Ascending aorta (tissue), 2 donors: Measurements from ENCODE around the gene HSD17B4. TPM values are rescaled to one million over a fixed set of nuclear protein-coding genes. Genes with fewer than 3 reads are reported as not detected.
A peak's percentile ranks its signal among the peaks of the same experiment; 100 is the strongest.

Experiments used
- DNase-seq, 2 donors: peaks; one replicate each; pipeline ENCODE4 v3.0.0-alpha.2; 2019; ENCODE audit warnings: low spot score in 2 of 2
- H3K27ac ChIP-seq, 2 donors: fragments of 200-600 bp; sonication (generic); one replicate each; pipeline ENCODE4 v1.5.1; 2016 to 2017; ENCODE audit warnings: mild to moderate bottlenecking in 1 of 2
- H3K27me3 ChIP-seq: fragments of 200-600 bp; sonication (generic); one replicate; pipeline ENCODE4 v1.5.1; 2017
- H3K36me3 ChIP-seq, 2 donors: fragments of 200-600 bp; sonication (generic); one replicate each; pipeline ENCODE4 v1.5.1; 2016
- H3K4me1 ChIP-seq, 2 donors: fragments of 200-600 bp; sonication (generic); one replicate each; pipeline ENCODE4 v1.5.1; 2016 to 2017; ENCODE audit warnings: mild to moderate bottlenecking in 1 of 2
- H3K4me3 ChIP-seq, 2 donors: fragments of 200-600 bp; sonication (generic); one replicate each; pipeline ENCODE4 v1.5.1; 2016 to 2017; ENCODE audit warnings: mild to moderate bottlenecking in 1 of 2
- H3K9me3 ChIP-seq, 2 donors: fragments of 200-600 bp; sonication (generic); one replicate each; pipeline ENCODE4 v1.5.1; 2016
- intact Hi-C: fragments of 100-400 bp; cut with DNase I; formaldehyde crosslinking; loops from one replicate; pipeline ENCODE4 v1.15.1; 2023
- total RNA-seq: library from RNA; depleted of rRNA; stranded (reverse); fragments of >200 nt; gene quantifications from one replicate; pipeline ENCODE4 v1.1.0, GENCODE V29; 2016
- TF ChIP-seq, protein P1 (sequence below), 3 experiments: fragments of 200-600 bp in 2 of 3; fragments of 450-650 bp in 1 of 3; sonication (generic) in 2 of 3; IDR thresholded peaks; one replicate each; pipeline ENCODE4 v1.5.1; 2016 to 2019; ENCODE audit warnings: antibody characterized with exemption in 3 of 3, mild to moderate bottlenecking in 1 of 3, moderate library complexity in 1 of 3

Gene HSD17B4
- total RNA-seq, 1 donor from 2014 or later, result 65.0 TPM

DNA sequence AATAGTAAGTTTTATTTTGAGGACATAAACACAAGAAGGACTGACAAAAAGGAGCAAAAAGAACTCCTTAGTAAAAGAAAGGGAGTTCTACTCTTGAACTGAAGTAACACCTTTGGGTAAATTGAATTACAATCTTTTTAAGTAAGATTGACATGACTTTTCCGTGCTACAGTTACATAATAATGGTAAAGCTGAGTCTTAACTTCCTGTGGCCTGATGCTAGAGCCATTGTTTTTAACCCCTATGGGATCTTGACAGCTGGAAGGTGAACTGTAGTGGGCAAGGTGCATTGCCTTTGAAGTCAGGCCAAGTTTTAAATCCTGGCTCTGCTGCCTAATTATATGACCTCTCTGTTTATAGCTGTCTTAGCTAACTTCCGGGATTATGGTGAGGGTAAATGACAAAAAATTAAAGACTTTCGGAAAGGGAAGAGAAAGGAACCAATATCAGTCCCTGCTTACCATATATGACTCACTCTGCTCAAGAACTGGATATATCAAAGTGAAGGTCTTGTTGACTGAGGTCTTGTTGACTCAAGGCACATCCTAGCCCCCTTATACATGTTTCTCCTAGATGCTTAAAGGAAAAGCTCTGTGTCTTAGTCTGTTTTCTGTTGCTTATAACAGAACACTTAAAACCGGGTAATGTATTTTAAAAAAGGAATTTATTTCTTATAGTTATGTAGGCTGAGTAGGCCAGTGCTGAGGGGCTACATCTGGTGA, 6.8 kb downstream of the HSD17B4 start:
- Histone ChIP-seq H3K9me3 (no peaks in the 10 kb centered on the region), H3K36me3 (no peaks in the 10 kb centered on the region), H3K4me3 (no peak overlapping the region), H3K4me1 (peaks cover 0 to 6% of the 10 kb centered on the region in 2 donors), H3K27ac (no peak overlapping the region), H3K27me3 (no peaks in the 10 kb centered on the region)
- no peak for DNase-seq
- TF ChIP-seq, protein P1, sequence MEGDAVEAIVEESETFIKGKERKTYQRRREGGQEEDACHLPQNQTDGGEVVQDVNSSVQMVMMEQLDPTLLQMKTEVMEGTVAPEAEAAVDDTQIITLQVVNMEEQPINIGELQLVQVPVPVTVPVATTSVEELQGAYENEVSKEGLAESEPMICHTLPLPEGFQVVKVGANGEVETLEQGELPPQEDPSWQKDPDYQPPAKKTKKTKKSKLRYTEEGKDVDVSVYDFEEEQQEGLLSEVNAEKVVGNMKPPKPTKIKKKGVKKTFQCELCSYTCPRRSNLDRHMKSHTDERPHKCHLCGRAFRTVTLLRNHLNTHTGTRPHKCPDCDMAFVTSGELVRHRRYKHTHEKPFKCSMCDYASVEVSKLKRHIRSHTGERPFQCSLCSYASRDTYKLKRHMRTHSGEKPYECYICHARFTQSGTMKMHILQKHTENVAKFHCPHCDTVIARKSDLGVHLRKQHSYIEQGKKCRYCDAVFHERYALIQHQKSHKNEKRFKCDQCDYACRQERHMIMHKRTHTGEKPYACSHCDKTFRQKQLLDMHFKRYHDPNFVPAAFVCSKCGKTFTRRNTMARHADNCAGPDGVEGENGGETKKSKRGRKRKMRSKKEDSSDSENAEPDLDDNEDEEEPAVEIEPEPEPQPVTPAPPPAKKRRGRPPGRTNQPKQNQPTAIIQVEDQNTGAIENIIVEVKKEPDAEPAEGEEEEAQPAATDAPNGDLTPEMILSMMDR (IDR thresholded peaks at IDR 0.05), result no peak
- intact Hi-C loops, result no loop called here

DNA sequence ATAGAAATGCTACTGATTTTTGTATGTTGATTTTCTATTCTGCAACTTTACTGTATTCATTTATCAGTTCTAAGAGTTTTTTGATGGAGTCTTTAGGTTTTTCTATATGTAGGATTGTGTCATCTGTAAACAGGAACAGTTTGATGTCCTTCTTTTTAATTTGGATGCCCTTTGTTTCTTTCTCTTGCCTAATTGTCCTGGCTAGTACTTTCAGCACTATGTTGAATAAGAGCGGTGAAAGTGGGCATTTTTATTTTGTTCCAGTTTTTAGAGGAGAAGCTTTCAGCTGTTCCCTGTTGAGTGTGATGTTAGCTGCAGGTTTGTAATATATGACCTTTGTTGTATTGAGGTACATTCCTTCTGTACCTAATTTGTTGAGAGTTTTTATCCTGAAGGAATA, 13.3 kb downstream of the HSD17B4 start:
- DNase-seq, result no peak
- Histone ChIP-seq H3K27ac (no peak overlapping the region), H3K9me3 (peaks cover 12 to 35% of the 10 kb centered on the region in 2 donors), H3K4me1 (no peaks in the 10 kb centered on the region), H3K27me3 (no peaks in the 10 kb centered on the region), H3K36me3 (peaks cover 5% of the 10 kb centered on the region in 2 donors), H3K4me3 (no peak overlapping the region)
- intact Hi-C loops, result no loop called here
- TF ChIP-seq, protein P1 (IDR thresholded peaks at IDR 0.05), result no peak

DNA sequence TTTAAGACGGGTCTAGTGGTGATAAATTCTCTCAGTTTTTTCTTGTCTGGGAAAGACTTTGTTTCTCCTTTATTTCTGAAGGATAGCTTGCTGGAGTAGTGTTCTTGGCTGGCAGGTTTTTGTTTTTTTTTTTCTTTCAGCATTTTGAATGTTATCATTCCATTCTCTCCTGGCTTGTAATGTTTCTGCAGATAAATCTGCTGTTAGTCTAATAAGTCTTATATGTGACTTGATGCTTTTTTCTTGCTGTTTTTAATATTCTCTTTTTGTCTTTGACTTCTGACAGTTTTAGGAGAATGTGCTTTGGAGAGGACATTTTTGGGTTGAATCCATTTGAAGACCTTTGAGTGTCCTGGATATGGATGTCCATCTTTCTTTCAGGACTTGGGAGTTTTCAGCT, 16.0 kb downstream of the HSD17B4 start:
- Histone ChIP-seq H3K36me3 (peaks cover 5% of the 10 kb centered on the region in 2 donors), H3K9me3 (peaks cover 12 to 35% of the 10 kb centered on the region in 2 donors), H3K4me3 (no peak overlapping the region), H3K27ac (no peak overlapping the region), H3K27me3 (no peaks in the 10 kb centered on the region), H3K4me1 (no peaks in the 10 kb centered on the region)
- intact Hi-C loops, result no loop called here
- no peak for DNase-seq
- TF ChIP-seq, protein P1 (IDR thresholded peaks at IDR 0.05), result no peak

DNA sequence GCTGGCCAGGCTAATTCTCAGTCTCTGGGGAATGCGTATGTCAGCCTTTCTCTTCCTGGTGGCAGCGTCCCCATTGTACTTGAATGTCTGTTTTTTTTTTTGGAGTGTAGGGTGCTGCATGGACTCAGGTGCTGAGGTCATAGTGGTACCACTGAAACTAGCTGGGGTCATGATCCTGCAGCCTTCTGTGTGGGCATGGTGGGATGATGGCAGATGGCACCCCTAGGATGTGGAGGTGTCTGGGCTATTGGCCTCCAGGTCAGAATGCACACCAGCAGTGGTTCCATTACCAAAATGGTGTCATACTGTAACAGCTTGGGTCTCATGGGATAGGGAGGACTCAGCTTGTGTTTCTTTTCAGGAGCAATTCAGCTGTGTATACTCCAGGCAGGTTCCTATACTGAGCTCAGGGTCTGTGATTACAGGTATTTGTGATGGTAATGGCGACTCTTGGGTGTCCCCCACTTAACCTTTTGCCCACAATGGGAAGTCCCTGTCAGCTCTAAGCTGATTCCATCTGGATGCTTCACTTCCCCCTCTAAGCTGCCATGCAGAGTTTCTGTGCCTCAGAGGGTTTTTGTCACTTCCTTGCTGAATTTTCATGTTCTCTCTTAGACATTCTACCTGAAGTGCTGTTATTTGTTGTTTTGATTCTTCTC, 17.9 kb downstream of the HSD17B4 start:
- Histone ChIP-seq H3K27ac (peak overlapping the region in 1 of 2 donors; percentile 17), H3K4me1 (no peaks in the 10 kb centered on the region), H3K4me3 (no peak overlapping the region), H3K27me3 (no peaks in the 10 kb centered on the region), H3K36me3 (peaks cover 5 to 13% of the 10 kb centered on the region in 2 donors), H3K9me3 (peaks cover 12 to 35% of the 10 kb centered on the region in 2 donors)
- no peak for DNase-seq
- intact Hi-C loops, result loop anchor here (2.0 to 5.0 kb wide), 2 partner anchors 997 to 1333 kb away; no protein-coding TSS in a partner anchor
- TF ChIP-seq, protein P1 (IDR thresholded peaks at IDR 0.05), result no peak

DNA sequence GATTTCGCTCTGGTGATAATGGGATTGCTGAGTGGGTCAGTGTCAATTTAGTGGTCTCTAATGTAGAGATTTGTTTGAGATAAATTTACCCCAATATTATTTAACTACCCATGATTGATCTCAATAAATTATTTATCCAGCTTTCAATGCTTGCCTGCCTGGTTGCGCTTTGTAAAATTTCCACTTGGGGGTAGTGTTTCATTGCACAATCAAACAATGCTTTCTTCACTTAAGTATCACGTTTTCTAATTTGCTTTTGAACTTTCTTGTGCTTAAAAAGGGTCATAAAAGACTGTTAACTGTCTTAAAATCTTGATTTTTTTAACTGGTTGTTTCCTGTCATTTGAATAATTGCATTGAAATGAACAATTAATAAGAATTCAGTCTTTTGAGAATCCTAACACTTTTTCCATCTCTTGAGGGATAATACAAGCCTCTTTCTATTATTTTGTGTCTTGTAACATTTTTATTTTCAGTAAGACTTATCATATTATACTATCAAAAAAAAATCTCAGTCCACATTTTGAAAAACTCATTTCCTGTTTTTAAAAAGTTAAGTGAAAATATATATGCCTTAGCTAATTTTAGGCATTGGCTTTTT, 18.7 kb downstream of the HSD17B4 start:
- intact Hi-C loops, result loop anchor here (2.0 to 5.0 kb wide), 2 partner anchors 996 to 1332 kb away; no protein-coding TSS in a partner anchor
- peaks cover 5 to 20% of the 10 kb centered on the region in 2 donors for H3K36me3 ChIP-seq
- no peaks in the 10 kb centered on the region for H3K27me3 ChIP-seq
- TF ChIP-seq, protein P1 (IDR thresholded peaks at IDR 0.05), result peak; percentile 35 to 72 (median 58)
- peaks cover 12 to 35% of the 10 kb centered on the region in 2 donors for H3K9me3 ChIP-seq
- no peaks in the 10 kb centered on the region for H3K4me1 ChIP-seq
- DNase-seq, result no peak
- no peak overlapping the region for H3K4me3 ChIP-seq
- no peak overlapping the region for H3K27ac ChIP-seq
